Measurements from ENCODE around the gene ST6GALNAC5. TPM values are rescaled to one million over a fixed set of nuclear protein-coding genes. Genes with fewer than 3 reads are reported as not detected.
A peak's percentile ranks its signal among the peaks of the same experiment; 100 is the strongest.

ST6GALNAC5 gene
- total RNA-seq, 4 donors from 2014 or later: 0.49 to 14.1 (median 2.1) TPM

DNA sequence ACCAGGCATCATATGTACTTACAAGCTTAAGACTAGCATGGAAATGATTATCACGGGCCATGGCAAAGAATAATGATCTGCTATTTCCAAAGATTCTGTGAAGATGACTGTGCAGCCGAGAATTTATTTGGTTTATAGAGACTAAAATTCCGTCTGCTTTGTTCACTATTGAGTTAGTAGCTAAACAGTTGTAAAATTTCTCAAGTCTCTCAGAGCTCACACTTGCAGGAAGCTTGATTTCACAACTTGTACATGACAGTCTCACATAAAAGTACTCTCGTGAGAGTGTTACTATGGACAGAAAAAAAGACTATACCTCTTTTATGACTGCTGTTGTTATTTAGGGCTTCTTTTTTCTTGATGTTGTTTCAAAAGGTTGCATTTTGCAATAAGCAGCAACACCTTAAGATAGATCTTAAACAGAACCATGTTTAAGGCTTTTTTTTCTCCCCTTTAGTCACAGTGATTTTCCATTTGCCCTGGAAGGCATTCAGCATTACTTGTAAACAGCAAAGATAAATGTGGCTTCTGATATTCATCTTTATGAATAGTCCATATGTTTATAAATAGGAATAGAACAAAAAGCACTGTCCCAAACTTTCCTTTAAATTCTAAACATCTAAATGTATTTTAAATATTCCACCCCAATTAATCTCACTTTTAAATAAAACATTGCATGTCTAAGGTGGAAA is 24.8 kb downstream of the ST6GALNAC5 start:
- H3K9me3 ChIP-seq: no peaks in the 10 kb centered on the region
- no peaks in the 10 kb centered on the region for H3K36me3 ChIP-seq
- H3K4me3 ChIP-seq: no peak overlapping the region
- no peak for DNase-seq (ENCODE audit: low spot score in 2 of 2)
- no peaks in the 10 kb centered on the region for H3K4me1 ChIP-seq
- H3K27me3 ChIP-seq: no peaks in the 10 kb centered on the region
- no peak for TF ChIP-seq EP300 (IDR thresholded peaks at IDR 0.05)
- TF ChIP-seq POLR2A (IDR thresholded peaks at IDR 0.05): no peak
- TF ChIP-seq POLR2AphosphoS5 (IDR thresholded peaks at IDR 0.05): no peak
- TF ChIP-seq, protein P1, sequence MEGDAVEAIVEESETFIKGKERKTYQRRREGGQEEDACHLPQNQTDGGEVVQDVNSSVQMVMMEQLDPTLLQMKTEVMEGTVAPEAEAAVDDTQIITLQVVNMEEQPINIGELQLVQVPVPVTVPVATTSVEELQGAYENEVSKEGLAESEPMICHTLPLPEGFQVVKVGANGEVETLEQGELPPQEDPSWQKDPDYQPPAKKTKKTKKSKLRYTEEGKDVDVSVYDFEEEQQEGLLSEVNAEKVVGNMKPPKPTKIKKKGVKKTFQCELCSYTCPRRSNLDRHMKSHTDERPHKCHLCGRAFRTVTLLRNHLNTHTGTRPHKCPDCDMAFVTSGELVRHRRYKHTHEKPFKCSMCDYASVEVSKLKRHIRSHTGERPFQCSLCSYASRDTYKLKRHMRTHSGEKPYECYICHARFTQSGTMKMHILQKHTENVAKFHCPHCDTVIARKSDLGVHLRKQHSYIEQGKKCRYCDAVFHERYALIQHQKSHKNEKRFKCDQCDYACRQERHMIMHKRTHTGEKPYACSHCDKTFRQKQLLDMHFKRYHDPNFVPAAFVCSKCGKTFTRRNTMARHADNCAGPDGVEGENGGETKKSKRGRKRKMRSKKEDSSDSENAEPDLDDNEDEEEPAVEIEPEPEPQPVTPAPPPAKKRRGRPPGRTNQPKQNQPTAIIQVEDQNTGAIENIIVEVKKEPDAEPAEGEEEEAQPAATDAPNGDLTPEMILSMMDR (IDR thresholded peaks at IDR 0.05): no peak
- H3K27ac ChIP-seq: no peak overlapping the region
- 63% methylated on average over 4 of the region's 4 CpGs for WGBS

GRCh38 chr1:76892675-76893074 is 25.4 kb downstream of the ST6GALNAC5 start:
- Histone ChIP-seq H3K36me3 (no peaks in the 10 kb centered on the region), H3K4me3 (no peak overlapping the region), H3K27me3 (no peaks in the 10 kb centered on the region), H3K4me1 (no peaks in the 10 kb centered on the region), H3K27ac (no peak overlapping the region), H3K9me3 (no peaks in the 10 kb centered on the region)
- WGBS: 61% methylated on average over 1 of the region's 1 CpG
- DNase-seq (ENCODE audit: low spot score in 2 of 2): no peak
- no peak for TF ChIP-seq POLR2A (IDR thresholded peaks at IDR 0.05)
- TF ChIP-seq POLR2AphosphoS5 (IDR thresholded peaks at IDR 0.05): no peak
- TF ChIP-seq EP300 (IDR thresholded peaks at IDR 0.05): no peak
- TF ChIP-seq, protein P1 (IDR thresholded peaks at IDR 0.05): no peak

DNA sequence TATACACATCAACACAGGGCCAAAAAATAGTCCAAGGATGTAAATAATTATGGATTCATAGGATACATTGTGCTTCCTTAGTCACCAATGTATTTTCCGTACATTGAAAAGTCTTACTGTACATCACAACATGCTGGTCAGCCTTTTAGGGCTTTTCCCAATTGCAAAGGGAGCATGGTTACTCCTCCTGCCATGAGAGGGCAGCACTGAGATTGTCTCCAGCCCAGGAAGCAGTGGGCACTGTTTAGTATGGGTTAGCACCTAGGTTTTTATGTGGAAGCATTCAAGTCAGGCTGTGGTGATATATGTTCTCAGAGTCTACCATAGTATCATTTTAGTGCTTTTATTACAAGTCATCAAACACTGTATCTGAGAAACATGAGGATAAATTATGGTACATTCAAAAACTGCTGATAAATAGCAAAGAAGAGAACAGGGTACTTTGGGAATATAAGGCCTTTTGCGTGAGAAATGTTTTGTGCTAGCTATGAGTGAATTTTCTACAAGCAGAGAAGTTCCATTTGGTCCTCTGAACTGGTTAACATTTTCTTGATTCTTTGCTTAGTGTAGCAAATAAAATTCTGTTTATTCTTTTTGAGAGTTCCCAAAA is 34.0 kb downstream of the ST6GALNAC5 start:
- WGBS: 92% methylated on average over 2 of the region's 2 CpGs
- DNase-seq (ENCODE audit: low spot score in 2 of 2): no peak

DNA sequence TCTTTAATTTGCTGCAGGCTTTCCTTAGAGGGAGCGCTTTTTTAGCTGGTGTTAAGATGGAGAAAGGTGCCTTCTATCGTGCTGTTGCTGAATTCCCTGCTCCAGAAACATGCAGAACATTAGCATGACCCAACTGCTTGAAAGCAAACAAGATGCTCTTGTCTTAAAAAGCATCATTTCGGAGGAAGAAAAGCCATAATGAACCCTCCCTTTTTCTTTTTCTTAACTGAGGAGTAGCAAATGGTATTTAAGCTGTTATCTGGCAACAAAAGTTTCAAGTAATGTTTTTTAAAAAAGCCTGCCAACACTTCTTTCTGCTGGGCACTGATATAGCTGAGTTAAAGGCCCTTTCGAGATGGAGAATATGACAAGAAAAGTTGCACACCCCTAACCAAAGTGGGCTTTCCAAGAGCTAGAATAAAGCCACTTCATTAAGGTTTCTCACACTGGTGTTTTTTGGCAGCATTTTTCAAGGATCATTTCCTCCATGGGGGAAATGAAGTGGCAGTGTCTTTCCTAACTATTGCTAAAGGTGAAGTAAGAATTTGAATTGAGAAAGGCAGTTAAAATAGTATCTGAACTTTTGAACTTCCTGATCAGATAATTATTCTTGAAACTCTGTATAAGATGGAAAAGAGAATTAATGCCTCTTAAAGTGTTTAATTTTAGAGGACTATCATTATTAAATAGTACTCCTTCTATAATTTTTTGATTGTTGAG is 38.8 kb downstream of the ST6GALNAC5 start:
- Histone ChIP-seq H3K27ac (no peak overlapping the region), H3K4me1 (no peaks in the 10 kb centered on the region), H3K4me3 (no peak overlapping the region), H3K27me3 (no peaks in the 10 kb centered on the region), H3K9me3 (no peaks in the 10 kb centered on the region), H3K36me3 (no peaks in the 10 kb centered on the region)
- DNase-seq (ENCODE audit: low spot score in 2 of 2): no peak
- TF ChIP-seq EP300 (IDR thresholded peaks at IDR 0.05) (no peak), POLR2A (IDR thresholded peaks at IDR 0.05) (no peak), POLR2AphosphoS5 (IDR thresholded peaks at IDR 0.05) (no peak)
- TF ChIP-seq, protein P1 (IDR thresholded peaks at IDR 0.05): no peak
- WGBS: 71% methylated on average over 4 of the region's 4 CpGs

More for the DNA sequence above, 34.0 kb downstream of the ST6GALNAC5 start:
- H3K27me3 ChIP-seq: no peaks in the 10 kb centered on the region
- no peak for TF ChIP-seq EP300 (IDR thresholded peaks at IDR 0.05)
- TF ChIP-seq, protein P1 (IDR thresholded peaks at IDR 0.05): peak in 1 of 2 donors; percentile 48
- no peaks in the 10 kb centered on the region for H3K36me3 ChIP-seq
- H3K4me3 ChIP-seq: no peak overlapping the region
- H3K27ac ChIP-seq: no peak overlapping the region
- H3K9me3 ChIP-seq: no peaks in the 10 kb centered on the region
- H3K4me1 ChIP-seq: no peaks in the 10 kb centered on the region

DNA sequence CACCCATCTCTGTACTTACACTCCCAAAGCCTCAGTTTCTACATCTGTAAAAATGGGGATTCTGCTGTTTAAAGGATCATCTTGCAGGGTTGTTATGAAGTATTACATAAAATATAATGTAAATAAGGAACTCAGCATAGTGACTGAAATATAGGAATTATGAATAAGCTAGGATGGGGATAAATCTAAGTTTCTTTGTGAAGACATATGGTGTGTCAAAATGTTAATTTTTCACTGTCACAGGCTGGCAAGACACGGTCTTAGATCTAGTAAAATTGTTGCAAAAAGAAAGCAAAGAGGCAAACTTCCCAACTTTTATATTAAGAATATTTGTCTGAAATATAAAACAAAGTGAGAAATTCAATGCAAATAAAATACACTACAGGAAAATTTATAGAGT is 42.0 kb downstream of the ST6GALNAC5 start:
- Histone ChIP-seq H3K9me3 (no peaks in the 10 kb centered on the region), H3K27me3 (no peaks in the 10 kb centered on the region), H3K27ac (no peak overlapping the region), H3K4me1 (no peaks in the 10 kb centered on the region), H3K36me3 (no peaks in the 10 kb centered on the region), H3K4me3 (no peak overlapping the region)
- 60% methylated on average over 1 of the region's 1 CpG for WGBS
- DNase-seq (ENCODE audit: low spot score in 2 of 2): no peak
- TF ChIP-seq, protein P1 (IDR thresholded peaks at IDR 0.05): no peak
- TF ChIP-seq POLR2A (IDR thresholded peaks at IDR 0.05) (no peak), EP300 (IDR thresholded peaks at IDR 0.05) (no peak), POLR2AphosphoS5 (IDR thresholded peaks at IDR 0.05) (no peak)

Data from suprapubic skin (tissue), 4 donors.